IPS DF 4.7 (cell line): ENCODE results near the gene TNFSF15.

ENCODE experiments used
- DNase-seq: peaks from one replicate; pipeline ENCODE4 v3.0.0-alpha.2; 2013; ENCODE audit warnings: low spot score; ENCODE audit errors: extremely low read depth

The TNFSF15 gene

DNA sequence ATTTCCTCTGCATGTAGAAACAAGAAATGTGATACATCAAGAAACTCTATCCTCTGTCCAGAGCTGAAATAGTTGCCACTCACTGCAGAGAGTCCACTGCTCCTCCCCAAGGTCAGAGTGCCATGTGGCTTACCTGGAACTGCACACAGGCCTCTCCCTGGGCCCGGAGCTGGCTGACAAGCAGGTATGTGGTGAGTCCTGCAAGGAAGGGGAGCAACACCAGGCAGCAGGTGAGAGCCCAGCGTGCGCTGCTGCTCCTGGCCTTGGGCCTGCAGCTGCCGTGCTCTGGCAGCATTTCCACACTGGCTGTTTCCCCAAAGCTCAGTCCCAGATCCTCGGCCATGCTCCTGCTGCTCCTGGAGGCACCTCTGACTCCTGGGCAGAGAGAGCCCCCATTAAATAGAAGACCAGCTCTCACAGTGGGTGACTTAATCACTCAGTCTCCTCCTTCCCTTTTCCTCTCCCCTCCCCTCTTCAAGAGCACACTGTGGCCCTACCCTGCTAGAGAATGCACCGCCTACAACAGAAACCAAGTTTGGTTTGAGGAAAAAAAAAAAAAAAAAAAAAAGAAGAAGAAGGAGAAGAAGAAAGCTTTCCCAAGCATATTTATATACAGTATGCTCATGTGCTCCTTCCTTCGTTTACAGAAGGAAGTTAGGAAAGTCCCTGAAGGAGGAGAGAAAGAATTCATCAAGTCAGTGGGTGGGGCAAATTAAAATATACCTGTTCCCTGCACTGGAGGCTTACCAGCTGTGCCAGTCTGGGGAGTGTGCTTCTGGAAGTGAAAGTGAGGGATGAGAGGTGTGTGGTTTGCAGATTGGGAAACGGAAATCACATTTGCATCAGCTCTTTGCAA lies at the start of gene TNFSF15:
TNFSF15 (minus strand) TSS at position 370 of the 856 bp plus-strand sequence; CDS start at position 343, 27 bp downstream.
- peak; percentile 14 for DNase-seq

DNA sequence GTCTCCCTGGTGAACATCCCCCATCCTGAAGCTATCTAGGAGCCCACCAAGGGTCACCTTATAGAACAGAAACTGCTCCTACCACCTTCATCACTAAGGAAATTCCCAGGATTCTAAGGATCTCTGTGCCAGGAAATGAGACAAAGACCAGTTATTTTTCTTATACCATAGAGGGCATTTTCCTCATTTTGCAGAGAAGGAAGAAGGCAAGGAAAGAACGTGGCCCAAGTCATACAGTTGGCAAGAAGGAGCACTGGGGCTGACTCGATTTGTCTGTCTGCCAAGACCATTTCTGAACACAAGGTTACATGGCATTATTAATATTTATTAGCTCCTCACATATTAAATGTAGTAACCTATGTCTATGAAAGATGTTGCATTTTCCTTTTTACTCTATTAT lies 49.6 kb upstream of the TNFSF15 start:
- DNase-seq = no peak

DNA sequence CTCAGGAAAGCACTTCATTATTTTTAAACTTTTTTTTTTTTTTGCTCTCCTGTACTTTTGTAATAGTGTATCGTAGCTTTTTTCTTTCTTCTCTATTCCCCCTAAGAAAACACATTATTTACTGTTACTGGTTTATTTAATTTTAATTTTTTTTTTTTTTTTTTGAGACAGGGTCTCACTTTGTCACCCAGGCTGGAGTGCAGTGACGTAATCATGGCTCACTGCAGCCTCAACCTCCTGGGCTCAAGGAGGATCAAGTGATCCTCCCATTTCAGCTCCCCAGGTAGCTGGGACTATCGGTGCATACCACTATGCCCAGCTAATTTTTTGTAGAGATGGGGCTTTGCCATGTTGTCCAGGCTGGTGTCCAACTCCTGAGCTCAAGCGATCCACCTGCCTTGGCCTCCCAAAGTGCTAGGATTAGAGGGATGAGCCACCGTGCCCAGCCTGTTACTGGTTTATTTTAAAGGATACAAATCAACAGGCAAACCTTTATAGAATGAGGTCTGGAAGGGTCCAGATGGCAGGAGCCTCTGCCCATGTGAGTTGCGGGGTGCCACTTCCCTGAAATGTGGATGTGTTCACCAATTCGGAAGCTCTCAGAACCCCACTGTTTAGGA lies 49.0 kb upstream of the TNFSF15 start:
- DNase-seq = no peak

DNA sequence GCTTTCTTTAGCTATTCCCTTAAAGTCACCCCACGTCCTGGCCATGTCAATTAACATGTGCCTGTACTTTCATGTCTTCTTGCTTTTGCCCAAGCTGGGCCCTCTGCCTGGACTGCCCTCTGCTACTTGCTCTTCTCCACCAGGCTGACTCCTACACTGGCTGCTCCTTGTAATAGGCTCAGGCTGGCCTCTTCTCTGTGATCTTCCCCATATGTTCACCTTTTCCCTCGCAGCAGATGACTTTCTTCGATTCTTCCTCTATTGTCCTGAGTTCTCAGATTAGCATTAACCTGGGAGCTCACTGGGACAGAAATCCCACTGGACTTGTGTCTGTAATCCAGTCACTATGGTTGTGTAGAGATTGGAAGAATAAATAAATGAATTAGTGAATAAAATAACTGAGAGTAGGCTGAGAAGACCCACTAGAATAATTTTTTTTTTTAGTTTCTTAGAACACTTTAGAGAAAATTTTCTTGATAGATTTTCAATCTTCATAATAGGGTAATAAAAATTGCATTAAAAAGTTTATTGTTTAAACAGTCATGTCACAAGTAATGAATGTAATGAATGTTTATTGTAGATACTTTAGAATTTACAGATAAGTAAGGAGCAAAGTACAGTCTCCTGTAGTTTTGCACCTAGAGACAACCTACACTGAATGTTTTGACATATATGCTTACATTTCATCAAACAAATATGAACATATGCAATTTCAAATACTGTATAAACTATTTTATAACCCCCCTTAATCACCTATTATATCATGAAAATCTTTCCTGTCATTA lies 47.4 kb upstream of the TNFSF15 start:
- DNase-seq = no peak

DNA sequence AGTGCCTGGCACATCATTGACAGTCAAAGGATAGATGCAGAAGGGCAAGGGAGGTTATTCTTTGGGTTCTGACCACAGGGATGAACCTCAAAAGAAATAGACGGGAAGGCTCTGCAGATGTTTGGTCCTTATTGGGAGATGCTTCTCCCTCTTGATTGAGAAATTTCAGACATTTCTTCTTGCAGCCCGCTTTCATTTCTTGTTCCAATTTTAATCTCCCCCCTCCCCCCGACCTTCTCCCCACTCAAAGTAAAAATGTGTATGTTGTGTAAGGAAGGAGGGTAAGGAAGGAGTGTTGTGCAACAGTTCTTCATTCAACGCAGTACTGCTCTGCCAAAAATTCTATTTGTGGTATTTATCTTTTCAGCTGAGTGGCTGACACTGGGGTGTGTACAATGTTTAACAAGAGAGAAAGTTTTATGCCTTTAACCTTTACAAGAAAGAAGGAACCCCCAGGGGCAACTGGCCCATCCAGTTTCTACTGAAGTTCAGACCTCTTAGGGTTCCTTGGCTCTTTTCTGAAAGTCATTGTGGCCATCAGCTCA lies 46.3 kb upstream of the TNFSF15 start:
- DNase-seq = no peak

DNA sequence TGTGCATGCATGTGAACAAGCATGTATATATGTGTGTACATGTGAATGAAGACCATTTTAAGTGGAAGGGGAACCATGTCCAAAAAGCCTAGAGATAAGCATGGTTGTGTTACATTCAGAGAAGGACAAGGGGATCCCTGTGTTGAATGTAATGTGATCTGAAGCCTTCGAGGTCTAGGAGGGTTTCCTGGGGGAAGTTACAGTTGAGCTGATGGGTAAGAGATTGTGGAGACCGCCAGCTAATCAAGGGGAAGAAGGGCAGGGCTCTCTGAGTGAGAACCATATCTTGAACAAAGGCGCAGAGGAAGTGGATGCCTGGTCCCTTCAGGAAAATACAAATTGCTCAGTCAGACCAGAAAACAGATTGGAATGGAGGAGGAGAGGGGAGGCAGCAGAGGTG lies 45.5 kb upstream of the TNFSF15 start:
- DNase-seq = no peak

DNA sequence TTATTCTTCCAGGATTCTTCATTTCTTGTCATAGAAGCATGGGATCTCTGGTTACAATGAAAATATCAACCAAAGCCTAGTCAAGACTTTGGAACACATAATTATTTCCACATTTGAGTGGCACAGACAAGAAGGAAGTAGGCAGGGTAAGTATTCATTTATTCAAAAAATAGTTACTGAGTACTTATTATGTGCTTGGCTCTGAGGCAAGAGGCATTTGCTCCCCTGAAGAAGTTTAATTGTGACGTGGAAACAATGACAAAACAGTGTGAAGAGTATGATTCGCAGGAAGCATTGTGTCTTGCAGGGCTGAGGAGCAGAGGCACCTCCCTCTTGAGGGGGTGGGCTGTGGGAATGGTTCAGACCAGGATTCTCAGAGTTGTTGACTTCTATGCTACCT lies 45.0 kb upstream of the TNFSF15 start:
- no peak for DNase-seq

DNA sequence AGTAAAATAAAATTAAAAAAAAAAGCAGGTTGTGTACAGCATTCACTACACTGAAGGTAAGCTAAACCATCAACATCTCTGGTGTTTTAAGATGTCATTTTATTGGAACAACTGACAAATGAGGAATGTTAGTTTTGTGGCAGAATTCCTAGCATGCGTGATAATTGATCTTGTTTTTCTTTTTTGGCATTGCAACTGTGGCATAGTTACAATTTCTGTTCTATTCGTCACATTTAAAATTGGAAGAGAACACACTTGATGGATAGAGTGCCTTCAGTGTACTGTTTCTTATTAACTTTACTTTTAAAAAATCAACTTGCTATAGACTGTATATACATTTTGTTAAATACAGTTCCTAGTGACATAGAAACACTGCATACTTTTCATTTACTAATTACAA lies 43.6 kb upstream of the TNFSF15 start:
- DNase-seq = no peak

DNA sequence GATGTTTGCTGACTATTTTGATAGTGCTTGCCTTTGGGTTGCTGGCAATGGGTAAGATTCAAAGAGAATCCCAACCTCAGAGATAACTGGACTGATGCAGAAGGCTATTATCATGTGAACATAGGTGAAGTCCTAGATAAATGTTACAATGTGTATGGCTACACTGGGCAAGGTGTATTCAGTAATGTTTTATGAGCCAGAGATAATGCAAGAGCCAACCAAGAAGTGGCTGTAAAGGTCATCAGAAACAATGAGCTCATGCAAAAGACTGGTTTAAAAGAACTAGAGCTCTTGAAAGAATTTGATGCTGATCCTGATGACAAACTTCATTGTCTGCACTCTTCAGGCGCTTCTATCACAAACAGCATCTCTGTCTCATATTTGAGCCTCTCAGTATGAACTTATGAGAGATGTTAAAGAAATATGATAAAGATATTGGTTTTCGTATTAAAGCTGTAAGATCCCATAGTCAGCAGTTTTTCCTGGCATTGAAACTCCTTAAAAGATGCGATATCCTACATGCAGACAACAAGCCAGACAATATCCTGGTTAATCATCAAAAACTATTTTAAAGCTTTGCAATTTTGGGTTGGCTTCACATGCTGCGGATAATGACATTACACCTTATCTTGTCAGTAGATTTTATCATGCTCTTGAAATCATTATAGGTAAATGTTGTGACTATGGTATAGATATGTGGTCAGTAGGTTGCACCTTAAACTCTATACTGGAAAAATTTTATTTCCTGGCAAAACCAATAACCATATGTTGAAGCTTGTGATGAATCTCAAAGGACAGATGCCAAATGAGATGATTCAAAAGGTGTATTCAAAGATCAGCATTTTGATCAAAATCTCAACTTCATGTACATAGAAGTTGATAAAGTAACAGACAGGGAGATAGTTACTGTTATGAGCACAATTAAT lies 41.9 kb upstream of the TNFSF15 start:
- DNase-seq = no peak

DNA sequence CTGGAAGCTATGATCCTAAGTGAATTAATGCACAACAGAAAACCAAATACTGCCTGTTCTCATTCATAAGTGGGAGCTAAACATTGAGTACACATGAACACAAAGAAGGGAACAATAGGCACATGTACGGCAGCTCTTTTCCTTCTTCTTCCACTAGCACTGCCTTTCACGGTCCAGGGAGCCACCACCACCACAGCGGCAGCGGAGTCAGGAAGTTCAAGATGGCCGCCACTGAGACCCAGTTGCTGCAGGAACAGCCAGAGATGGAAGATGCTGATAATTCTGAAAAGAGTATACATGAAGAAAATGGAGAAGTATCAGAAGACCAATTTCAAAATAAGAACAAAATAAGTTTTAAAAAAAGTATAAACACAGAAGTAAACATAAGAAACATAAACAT lies 39.5 kb upstream of the TNFSF15 start:
- no peak for DNase-seq

DNA sequence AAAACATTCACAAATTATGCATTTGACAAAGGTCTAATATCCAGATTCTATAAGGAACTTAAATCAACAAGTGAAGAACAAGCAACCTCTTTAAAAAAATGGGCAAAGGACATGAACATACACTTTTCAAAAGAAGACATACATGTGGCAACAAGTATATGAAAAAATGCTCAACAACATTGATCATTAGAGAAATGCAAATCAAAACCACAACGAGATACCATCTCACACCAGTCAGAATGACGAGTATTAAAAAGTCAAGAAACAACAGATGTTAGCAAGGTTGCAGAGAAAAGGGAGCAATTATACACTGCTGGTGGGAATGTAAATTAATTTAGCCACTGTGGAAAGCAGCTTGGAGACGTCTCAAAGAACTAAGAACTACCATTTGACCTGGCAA lies 38.9 kb upstream of the TNFSF15 start:
- no peak for DNase-seq

DNA sequence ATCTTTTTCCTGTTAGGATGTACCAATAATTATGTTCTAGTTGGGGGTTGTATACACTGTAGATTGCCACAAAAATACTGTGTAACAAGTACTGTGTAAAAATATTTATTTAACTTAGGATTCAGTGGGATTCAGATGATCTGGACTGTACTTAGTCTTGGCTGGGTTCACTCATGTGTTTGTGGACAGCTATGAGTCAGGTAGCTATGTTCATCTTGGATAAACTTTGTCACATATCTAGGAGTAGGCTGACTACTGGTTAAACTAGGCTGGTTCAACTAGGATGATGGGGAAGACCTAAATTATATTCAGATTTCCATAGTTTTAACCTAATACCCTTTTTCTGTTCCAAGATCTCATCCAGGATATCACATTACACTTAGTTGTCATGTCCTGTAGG lies 32.1 kb upstream of the TNFSF15 start:
- DNase-seq = no peak

DNA sequence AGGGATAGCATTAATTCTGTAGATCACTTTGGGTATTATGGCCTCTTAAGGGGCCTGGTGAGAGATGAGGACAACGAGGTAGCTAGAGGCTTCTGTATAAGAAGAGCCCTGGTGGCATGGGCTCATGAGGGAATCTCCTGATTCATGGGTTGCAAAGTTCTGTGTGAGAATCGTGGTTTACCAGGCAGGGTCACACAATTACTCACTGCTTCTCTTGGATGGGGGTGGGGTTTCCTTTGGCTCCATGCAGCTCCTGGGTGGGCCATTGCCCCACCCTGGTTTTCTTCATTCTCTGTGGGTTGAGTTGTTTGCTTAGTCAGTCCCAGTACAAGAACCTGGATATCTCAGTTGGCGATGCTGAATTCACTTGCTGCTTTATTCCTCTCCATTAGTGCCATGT lies 30.9 kb upstream of the TNFSF15 start:
- no peak for DNase-seq

DNA sequence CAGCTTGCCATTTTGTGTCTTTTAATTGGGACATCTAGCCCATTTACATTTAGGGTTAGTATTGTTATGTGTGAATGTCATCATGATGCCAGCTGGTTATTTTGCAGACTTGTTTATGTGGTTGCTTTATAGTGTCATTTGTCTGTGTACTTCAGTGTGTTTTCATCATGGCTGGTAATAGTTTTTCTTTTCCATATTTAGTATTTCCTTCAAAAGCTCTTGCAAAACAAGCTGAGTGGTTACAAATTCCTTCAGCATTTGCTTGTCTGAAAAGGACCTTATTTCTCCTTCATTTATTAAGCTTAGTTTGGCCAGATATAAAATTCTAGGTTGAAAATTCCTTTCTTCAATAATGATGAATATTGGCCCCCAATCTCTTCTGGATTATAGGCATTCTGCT lies 28.5 kb upstream of the TNFSF15 start:
- DNase-seq = no peak

DNA sequence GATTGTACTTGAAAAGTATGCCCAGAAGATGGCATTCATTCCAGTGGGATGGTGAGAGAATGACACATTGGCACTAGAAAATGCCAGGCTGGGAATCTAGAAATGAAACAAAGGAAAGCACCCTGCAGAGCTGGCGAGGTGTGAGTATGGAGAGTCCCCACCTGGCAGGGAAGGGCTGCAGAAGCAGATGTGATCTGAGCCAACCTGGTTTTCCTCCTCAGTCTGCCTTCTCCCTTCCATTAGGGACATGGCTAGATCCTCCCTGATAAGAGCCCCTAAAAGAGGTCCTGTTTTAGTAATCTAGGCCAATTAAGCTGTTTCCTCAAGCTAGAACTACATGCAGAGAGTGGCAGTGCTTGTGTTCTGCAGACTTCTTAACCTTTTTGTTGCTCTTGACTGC lies 24.7 kb upstream of the TNFSF15 start:
- DNase-seq = no peak

DNA sequence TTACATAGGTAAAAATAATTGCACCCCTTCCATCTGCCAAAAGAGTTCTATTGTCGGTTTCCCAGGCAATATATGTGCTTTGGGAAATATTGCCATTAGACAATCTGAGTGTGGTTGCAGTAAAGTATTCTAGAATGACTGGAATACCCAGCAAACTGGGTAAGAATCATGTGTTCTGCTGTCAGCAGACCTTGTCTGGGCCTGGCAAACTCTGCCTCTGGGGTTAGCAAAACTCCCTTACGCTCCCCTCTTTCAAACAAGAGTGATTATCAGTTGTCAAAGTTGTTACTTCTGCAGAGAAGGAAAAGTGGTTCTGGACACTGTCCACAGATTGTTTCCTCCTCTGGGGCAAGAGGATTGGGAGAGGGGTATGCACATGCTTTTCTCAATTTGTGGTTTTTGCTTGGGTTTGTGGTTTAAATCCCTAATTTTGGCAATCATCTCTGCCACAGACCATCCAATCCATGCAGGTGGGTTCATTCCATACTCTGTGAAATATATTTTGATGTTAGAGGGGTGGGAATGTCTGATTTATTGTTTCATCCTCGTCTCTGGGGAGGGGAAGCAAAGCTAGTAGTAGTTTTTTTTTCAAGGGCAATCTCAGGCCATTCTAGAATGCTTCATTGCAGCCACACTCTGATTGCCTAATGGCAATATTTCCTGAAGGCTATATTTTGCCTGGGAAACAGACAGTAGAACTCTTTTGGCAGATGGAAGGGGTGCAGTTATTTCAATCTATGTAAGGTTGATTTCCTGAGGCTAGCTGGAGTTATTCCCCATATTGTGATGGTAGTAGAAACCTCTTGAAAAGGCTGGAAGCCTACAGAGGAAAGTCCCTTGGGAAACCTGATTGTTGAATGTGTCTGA lies 24.0 kb upstream of the TNFSF15 start:
- no peak for DNase-seq

DNA sequence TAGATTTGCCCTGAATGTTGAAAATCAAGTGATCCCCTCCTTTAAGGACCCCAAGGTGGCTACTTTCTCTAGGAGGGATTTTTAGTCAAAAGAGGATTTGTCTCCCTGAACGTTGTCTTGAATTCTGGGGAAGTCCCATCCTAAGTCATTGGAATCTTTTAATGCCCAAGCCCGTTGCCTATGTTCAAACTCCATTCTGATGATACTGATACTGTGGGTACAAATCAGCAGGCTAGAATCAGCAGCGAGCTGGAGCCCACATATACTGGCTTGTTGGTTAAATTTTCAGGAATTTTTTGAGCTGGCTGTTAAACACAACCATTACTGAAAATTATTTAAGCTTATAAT lies 22.4 kb upstream of the TNFSF15 start:
- no peak for DNase-seq

DNA sequence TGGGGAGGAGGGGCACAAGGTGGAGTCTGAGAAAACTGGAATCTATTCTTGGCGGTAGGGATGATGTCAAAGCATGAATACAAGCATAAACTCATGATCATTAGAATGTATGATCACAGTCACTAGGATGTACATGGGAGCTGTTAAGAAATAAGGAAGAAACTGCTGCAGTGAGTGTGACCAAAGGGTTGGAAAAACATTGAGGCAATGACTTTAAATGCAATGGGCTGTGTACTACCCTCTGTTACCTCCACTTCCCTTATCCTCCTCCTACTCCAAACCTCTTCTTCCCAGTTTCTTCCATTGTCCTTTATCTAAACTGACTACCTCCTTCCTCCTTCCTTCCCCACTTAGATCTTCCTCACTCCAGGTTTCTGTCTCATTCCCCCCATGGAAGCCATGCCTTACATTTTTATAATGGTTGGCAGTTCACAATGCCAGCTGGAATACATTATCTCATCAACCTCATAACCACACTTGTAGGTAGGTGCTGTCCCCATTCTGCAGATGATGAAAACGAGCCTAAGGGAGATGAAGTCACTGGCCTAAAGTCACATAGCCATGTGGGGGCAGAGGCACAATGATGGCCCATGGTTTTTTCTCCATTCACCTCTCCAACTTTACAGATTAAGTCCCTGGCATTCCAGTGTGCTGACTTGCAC lies 21.9 kb upstream of the TNFSF15 start:
- no peak for DNase-seq

DNA sequence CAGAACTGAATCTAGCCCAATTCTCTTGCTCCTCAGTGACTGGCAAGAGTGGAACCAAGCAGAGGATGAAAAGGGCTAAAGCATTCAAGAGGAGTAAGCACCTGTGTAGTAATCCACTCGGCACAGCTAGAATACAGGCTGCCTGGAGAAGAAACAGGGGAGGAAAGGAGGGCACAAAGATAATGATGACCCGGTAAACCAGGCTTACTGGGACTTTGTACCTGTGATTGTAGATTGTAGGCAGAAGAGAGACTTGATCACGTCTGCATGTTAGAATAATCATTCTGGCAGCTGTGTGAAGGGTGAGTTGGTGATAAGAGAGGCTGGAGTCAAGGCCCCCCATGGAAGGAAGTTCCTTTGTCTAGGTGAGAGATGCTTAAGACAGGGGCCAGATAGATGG lies 20.6 kb upstream of the TNFSF15 start:
- no peak for DNase-seq
